ENCODE measurements around the gene ZMYND15. TPM values are rescaled to one million over a fixed set of nuclear protein-coding genes. Genes with fewer than 3 reads are reported as not detected.

The ZMYND15 gene
- polyA plus RNA-seq, 1 donor (not counting 4 experiments of a cell fraction or from before 2014, with no cell fraction given), result 0.25 TPM

DNA sequence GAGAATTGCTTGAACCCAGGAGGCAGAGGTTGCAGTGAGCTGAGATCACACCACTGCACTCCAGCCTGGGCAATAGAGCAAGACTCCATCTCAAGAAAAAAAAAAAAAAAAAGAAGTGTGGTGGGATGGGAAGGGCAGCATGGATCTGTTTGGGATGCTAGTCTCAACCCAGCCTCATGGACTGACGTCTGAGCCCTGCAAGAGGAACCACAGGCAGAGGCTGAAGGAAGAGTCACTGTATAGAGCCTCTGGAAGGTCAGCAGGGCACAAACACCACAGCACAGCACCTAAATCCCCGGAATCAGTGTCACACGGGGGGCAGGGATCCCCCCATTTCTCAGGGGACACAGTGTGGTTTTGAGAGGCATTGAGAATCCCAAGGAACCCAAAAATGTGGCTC lies 11.0 kb downstream of the ZMYND15 start:
- Histone ChIP-seq H3K4me2 (ENCODE audit: control insufficient read depth, extremely low read depth, insufficient read depth, low read depth, low read length) (no peak overlapping the region), H3K36me3 (ENCODE audit: control insufficient read depth in 2 of 2, extremely low read depth in 1 of 2, insufficient read depth in 2 of 2, low read length in 2 of 2) (no peaks in the 10 kb centered on the region), H3K4me1 (ENCODE audit: control insufficient read depth, extremely low read depth, insufficient read depth, low read length) (no peaks in the 10 kb centered on the region), H3K27ac (ENCODE audit: control insufficient read depth, insufficient read depth, low read length) (no peak overlapping the region), H3K27me3 (ENCODE audit: control insufficient read depth, extremely low read depth, insufficient read depth, low read length) (peaks cover 2% of the 10 kb centered on the region), H4K20me1 (ENCODE audit: control insufficient read depth, extremely low read depth, insufficient read depth, low read length) (no peaks in the 10 kb centered on the region), H2AFZ (ENCODE audit: control insufficient read depth, low read length) (no peak overlapping the region), H3K9me1 (ENCODE audit: control insufficient read depth, extremely low read depth, insufficient read depth, low read length) (no peaks in the 10 kb centered on the region), H3K9ac (ENCODE audit: control insufficient read depth, extremely low read depth, insufficient read depth, low read length) (no peak overlapping the region), H3K79me2 (ENCODE audit: control insufficient read depth, insufficient read depth, low read length) (no peaks in the 10 kb centered on the region), H3K4me3 (ENCODE audit: control insufficient read depth in 2 of 3, extremely low read depth in 1 of 3, insufficient read depth in 2 of 3, low read depth in 1 of 3, low read length in 3 of 3) (no peak overlapping the region), H3K9me3 (ENCODE audit: control insufficient read depth, low read depth, low read length) (no peaks in the 10 kb centered on the region)
- FAIRE-seq (no peak), DNase-seq (ENCODE audit: low read depth, low spot score) (no peak)
- TF ChIP-seq EZH2 (IDR thresholded peaks at IDR 0.05; ENCODE audit: low read length) (no peak), CTCF (optimal IDR thresholded peaks at IDR 0.05 in 1 of 3, IDR thresholded peaks at IDR 0.05 in 1 of 3, conservative IDR thresholded peaks at IDR 0.05 in 1 of 3; ENCODE audit: extremely low read depth in 1 of 3, insufficient read depth in 2 of 3, low read length in 3 of 3) (no peak)
- dilution Hi-C loops (cut with MboI; ENCODE audit: extremely low pct_ligation_motif_present, low sequenced_read_pairs), result no loop called here

GRCh38 chr17:4751932-4752331 lies 12.3 kb downstream of the ZMYND15 start:
- DNase-seq (ENCODE audit: low read depth, low spot score), result no peak
- Histone ChIP-seq H3K79me2 (ENCODE audit: control insufficient read depth, insufficient read depth, low read length) (no peaks in the 10 kb centered on the region), H3K27me3 (ENCODE audit: control insufficient read depth, extremely low read depth, insufficient read depth, low read length) (peaks cover 2% of the 10 kb centered on the region), H3K9me3 (ENCODE audit: control insufficient read depth, low read depth, low read length) (no peaks in the 10 kb centered on the region), H4K20me1 (ENCODE audit: control insufficient read depth, extremely low read depth, insufficient read depth, low read length) (no peaks in the 10 kb centered on the region), H3K9ac (ENCODE audit: control insufficient read depth, extremely low read depth, insufficient read depth, low read length) (no peak overlapping the region), H2AFZ (ENCODE audit: control insufficient read depth, low read length) (no peak overlapping the region), H3K27ac (ENCODE audit: control insufficient read depth, insufficient read depth, low read length) (no peak overlapping the region), H3K36me3 (ENCODE audit: control insufficient read depth in 2 of 2, extremely low read depth in 1 of 2, insufficient read depth in 2 of 2, low read length in 2 of 2) (no peaks in the 10 kb centered on the region), H3K9me1 (ENCODE audit: control insufficient read depth, extremely low read depth, insufficient read depth, low read length) (no peaks in the 10 kb centered on the region), H3K4me1 (ENCODE audit: control insufficient read depth, extremely low read depth, insufficient read depth, low read length) (no peaks in the 10 kb centered on the region), H3K4me3 (ENCODE audit: control insufficient read depth in 2 of 3, extremely low read depth in 1 of 3, insufficient read depth in 2 of 3, low read depth in 1 of 3, low read length in 3 of 3) (no peak overlapping the region), H3K4me2 (ENCODE audit: control insufficient read depth, extremely low read depth, insufficient read depth, low read depth, low read length) (no peak overlapping the region)
- no peak for TF ChIP-seq CTCF (optimal IDR thresholded peaks at IDR 0.05 in 1 of 3, IDR thresholded peaks at IDR 0.05 in 1 of 3, conservative IDR thresholded peaks at IDR 0.05 in 1 of 3; ENCODE audit: extremely low read depth in 1 of 3, insufficient read depth in 2 of 3, low read length in 3 of 3)
- no peak for TF ChIP-seq EZH2 (IDR thresholded peaks at IDR 0.05; ENCODE audit: low read length)
- FAIRE-seq, result no peak
- dilution Hi-C loops (cut with MboI; ENCODE audit: extremely low pct_ligation_motif_present, low sequenced_read_pairs), result no loop called here

Data from keratinocyte (primary cell).